GM06990 (cell line): ENCODE results near the gene FXYD6.

Experiments
- DNase-seq: peaks from one replicate; pipeline ENCODE4 v3.0.0-alpha.2; 2011; ENCODE audit not compliant: insufficient read length; ENCODE audit errors: extremely low read depth
- H3K27me3 ChIP-seq: replicated peaks from 2 replicates; pipeline ENCODE4 v1.6.0; 2011; ENCODE audit warnings: low read length; ENCODE audit not compliant: control insufficient read depth, insufficient read depth
- H3K36me3 ChIP-seq: 2 replicates; pipeline ENCODE4 v1.5.1; 2011; ENCODE audit warnings: low read length; ENCODE audit not compliant: control insufficient read depth, insufficient read depth
- H3K4me3 ChIP-seq: replicated peaks from 2 replicates; pipeline ENCODE4 v1.5.1; 2011; ENCODE audit warnings: low read depth, mild to moderate bottlenecking, control low read depth, low read length
- CTCF ChIP-seq: IDR thresholded peaks from 2 replicates; pipeline ENCODE4 v1.5.1; 2011; ENCODE audit warnings: low read length, control low read depth, mild to moderate bottlenecking, inconsistent platforms; ENCODE audit not compliant: insufficient read depth, poor library complexity, severe bottlenecking

The FXYD6 gene

GRCh38 chr11:117913736-117914397, 37.4 kb upstream of the FXYD6 start:
- no peak for DNase-seq
- Histone ChIP-seq H3K36me3 (no peaks in the 10 kb centered on the region), H3K27me3 (no peaks in the 10 kb centered on the region; the same call in 1 of the 2 replicates), H3K4me3 (no peak overlapping the region)
- TF ChIP-seq CTCF, result no peak

GRCh38 chr11:117912497-117912896, 36.0 kb upstream of the FXYD6 start:
- Histone ChIP-seq H3K36me3 (no peaks in the 10 kb centered on the region), H3K27me3 (no peaks in the 10 kb centered on the region; the same call in 1 of the 2 replicates), H3K4me3 (no peak overlapping the region)
- DNase-seq, result no peak
- no peak for TF ChIP-seq CTCF

GRCh38 chr11:117911694-117912093, 35.2 kb upstream of the FXYD6 start:
- H3K4me3 ChIP-seq, result no peak overlapping the region
- no peak for DNase-seq
- H3K27me3 ChIP-seq, result no peaks in the 10 kb centered on the region; the same call in 1 of the 2 replicates
- H3K36me3 ChIP-seq, result no peaks in the 10 kb centered on the region
- no peak for TF ChIP-seq CTCF

- TF ChIP-seq CTCF, result no peak
- Histone ChIP-seq H3K36me3 (no peaks in the 10 kb centered on the region), H3K27me3 (no peaks in the 10 kb centered on the region; the same call in 1 of the 2 replicates), H3K4me3 (no peak overlapping the region)
- no peak for DNase-seq
These were observed 34.6 kb upstream of the FXYD6 start for GRCh38 chr11:117910941-117911655.

GRCh38 chr11:117910525-117910924, 34.1 kb upstream of the FXYD6 start:
- Histone ChIP-seq H3K27me3 (no peaks in the 10 kb centered on the region; the same call in 1 of the 2 replicates), H3K4me3 (no peak overlapping the region), H3K36me3 (no peaks in the 10 kb centered on the region)
- no peak for TF ChIP-seq CTCF
- no peak for DNase-seq
